Measurements from ENCODE around the gene ZNF445.

Gene ZNF445

DNA sequence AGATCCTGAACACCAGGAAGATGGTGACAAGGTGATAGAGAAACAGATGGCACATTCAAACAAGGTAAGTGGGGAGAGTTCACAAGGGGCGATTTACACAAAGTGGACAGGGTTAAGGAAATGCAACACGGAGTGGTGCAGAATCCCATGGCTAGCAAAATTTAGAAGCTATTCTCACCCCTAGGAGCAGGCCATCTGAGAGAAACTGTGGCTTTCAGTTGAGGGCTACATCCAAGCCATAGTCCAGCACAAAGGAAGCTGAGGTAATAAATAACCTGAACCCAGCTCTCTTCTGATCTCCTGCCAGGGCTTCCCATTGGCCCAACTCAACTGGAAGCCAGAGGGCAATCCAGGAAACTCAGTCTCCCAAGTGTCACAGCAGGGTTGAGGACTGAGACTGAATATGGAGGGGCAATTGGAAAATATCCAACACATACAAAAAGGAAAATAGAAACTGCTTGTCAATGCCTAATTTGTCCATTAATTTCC is 1.2 kb upstream of the ZNF445 start:
- Histone ChIP-seq H2AK5ac (ENCODE audit: low read length) (no peak overlapping the region), H3K79me2 (ENCODE audit: control insufficient read depth, insufficient read depth, low read length, poor library complexity) (no peaks in the 10 kb centered on the region), H4K12ac (ENCODE audit: low read depth, low read length) (no peak overlapping the region), H3K4me1 (ENCODE audit: control insufficient read depth in 1 of 2, insufficient read depth in 2 of 2, low read length in 2 of 2) (peaks cover 2 to 14% of the 10 kb centered on the region in 2 experiments), H3K4me3 (ENCODE audit: low read depth, low read length) (no peak overlapping the region), H3K14ac (ENCODE audit: low read length) (no peak overlapping the region), H4K91ac (ENCODE audit: low read depth, low read length) (no peak overlapping the region), H4K8ac (ENCODE audit: low read depth, low read length) (no peak overlapping the region), H3K27me3 (ENCODE audit: insufficient read depth, low read length) (no peaks in the 10 kb centered on the region), H3K27ac (ENCODE audit: low read depth, low read length) (no peak overlapping the region), H3K9me3 (ENCODE audit: insufficient read depth, low read depth, low read length) (no peaks in the 10 kb centered on the region), H3K4me2 (ENCODE audit: low read length) (no peak overlapping the region), H2BK120ac (ENCODE audit: insufficient read depth, low read length, poor library complexity) (no peak overlapping the region), H2AFZ (ENCODE audit: insufficient read depth, low read length, poor library complexity) (no peak overlapping the region), H2BK12ac (ENCODE audit: low read length) (no peak overlapping the region), H3K23ac (ENCODE audit: low read length) (no peak overlapping the region), H3K4ac (ENCODE audit: low read depth, low read length) (no peak overlapping the region), H3K36me3 (ENCODE audit: control insufficient read depth in 1 of 2, insufficient read depth in 2 of 2, low read length in 2 of 2) (peaks cover 0 to 2% of the 10 kb centered on the region in 2 experiments), H3K18ac (ENCODE audit: low read length) (no peak overlapping the region), H3K79me1 (ENCODE audit: low read length) (peaks cover 3% of the 10 kb centered on the region), H3K9ac (ENCODE audit: low read length) (no peak overlapping the region), H2BK5ac (ENCODE audit: low read depth, low read length, poor library complexity) (no peak overlapping the region)
- no peak for DNase-seq
- no CpG with 5 or more reads among the region's 2 CpGs for WGBS (ENCODE audit: extremely low coverage, insufficient coverage, insufficient read length)

GRCh38 chr3:44478055-44478468 is 592 bp upstream of the ZNF445 start:
- no peak for DNase-seq
- Histone ChIP-seq H3K36me3 (ENCODE audit: control insufficient read depth in 1 of 2, insufficient read depth in 2 of 2, low read length in 2 of 2) (peaks cover 0 to 2% of the 10 kb centered on the region in 2 experiments), H2AFZ (ENCODE audit: insufficient read depth, low read length, poor library complexity) (peak overlapping the region; percentile 62), H2BK5ac (ENCODE audit: low read depth, low read length, poor library complexity) (no peak overlapping the region), H3K4me2 (ENCODE audit: low read length) (peak overlapping the region; percentile 66), H3K9ac (ENCODE audit: low read length) (peak overlapping the region; percentile 9), H3K9me3 (ENCODE audit: insufficient read depth, low read depth, low read length) (no peaks in the 10 kb centered on the region), H4K12ac (ENCODE audit: low read depth, low read length) (peak overlapping the region; percentile 56), H3K79me2 (ENCODE audit: control insufficient read depth, insufficient read depth, low read length, poor library complexity) (no peaks in the 10 kb centered on the region), H3K79me1 (ENCODE audit: low read length) (peaks cover 3% of the 10 kb centered on the region), H2AK5ac (ENCODE audit: low read length) (no peak overlapping the region), H3K4me3 (ENCODE audit: low read depth, low read length) (peak overlapping the region; percentile 77), H3K14ac (ENCODE audit: low read length) (peak overlapping the region; percentile 23), H3K18ac (ENCODE audit: low read length) (peak overlapping the region; percentile 18), H3K27ac (ENCODE audit: low read depth, low read length) (no peak overlapping the region), H3K4me1 (ENCODE audit: control insufficient read depth in 1 of 2, insufficient read depth in 2 of 2, low read length in 2 of 2) (peaks cover 2 to 12% of the 10 kb centered on the region in 2 experiments), H2BK120ac (ENCODE audit: insufficient read depth, low read length, poor library complexity) (peak overlapping the region; percentile 26), H3K4ac (ENCODE audit: low read depth, low read length) (peak overlapping the region; percentile 5), H4K8ac (ENCODE audit: low read depth, low read length) (peak overlapping the region; percentile 67), H3K27me3 (ENCODE audit: insufficient read depth, low read length) (no peaks in the 10 kb centered on the region), H3K23ac (ENCODE audit: low read length) (no peak overlapping the region), H2BK12ac (ENCODE audit: low read length) (peak overlapping the region; percentile 23), H4K91ac (ENCODE audit: low read depth, low read length) (peak overlapping the region; percentile 4)
- no CpG with 5 or more reads among the region's 4 CpGs for WGBS (ENCODE audit: extremely low coverage, insufficient coverage, insufficient read length)

DNA sequence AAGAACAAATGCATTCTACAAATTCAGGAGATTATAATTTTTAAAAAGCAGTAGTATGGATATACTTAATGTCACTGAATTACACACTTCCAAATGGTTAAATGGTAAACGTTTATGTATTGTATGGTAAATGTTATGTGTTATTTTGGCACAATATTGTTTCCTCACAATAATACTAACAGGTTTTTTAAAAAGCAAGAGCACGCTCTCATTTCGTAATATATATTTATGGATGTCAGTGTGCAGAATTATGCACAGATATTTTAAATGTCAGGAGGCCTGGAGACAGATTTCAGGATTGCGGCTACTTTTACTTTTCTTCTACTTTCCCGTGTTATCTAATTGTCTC is 533 bp downstream of the ZNF445 start:
- no peak overlapping the region for H3K4ac ChIP-seq (ENCODE audit: low read depth, low read length)
- peaks cover 0 to 2% of the 10 kb centered on the region in 2 experiments for H3K36me3 ChIP-seq (ENCODE audit: control insufficient read depth in 1 of 2, insufficient read depth in 2 of 2, low read length in 2 of 2)
- H3K79me1 ChIP-seq (ENCODE audit: low read length), result peaks cover 3% of the 10 kb centered on the region
- H2AK5ac ChIP-seq (ENCODE audit: low read length), result no peak overlapping the region
- peak overlapping the region; percentile 77 for H3K4me3 ChIP-seq (ENCODE audit: low read depth, low read length)
- H3K14ac ChIP-seq (ENCODE audit: low read length), result no peak overlapping the region
- H3K79me2 ChIP-seq (ENCODE audit: control insufficient read depth, insufficient read depth, low read length, poor library complexity), result no peaks in the 10 kb centered on the region
- H3K9ac ChIP-seq (ENCODE audit: low read length), result peak overlapping the region; percentile 38
- no peak overlapping the region for H3K27ac ChIP-seq (ENCODE audit: low read depth, low read length)
- H3K23ac ChIP-seq (ENCODE audit: low read length), result no peak overlapping the region
- H2AFZ ChIP-seq (ENCODE audit: insufficient read depth, low read length, poor library complexity), result no peak overlapping the region
- no peaks in the 10 kb centered on the region for H3K27me3 ChIP-seq (ENCODE audit: insufficient read depth, low read length)
- no peak for DNase-seq
- H3K4me1 ChIP-seq (ENCODE audit: control insufficient read depth in 1 of 2, insufficient read depth in 2 of 2, low read length in 2 of 2), result peaks cover 0 to 8% of the 10 kb centered on the region in 2 experiments
- no peak overlapping the region for H4K12ac ChIP-seq (ENCODE audit: low read depth, low read length)
- H2BK12ac ChIP-seq (ENCODE audit: low read length), result no peak overlapping the region
- no peak overlapping the region for H2BK120ac ChIP-seq (ENCODE audit: insufficient read depth, low read length, poor library complexity)
- no peak overlapping the region for H3K18ac ChIP-seq (ENCODE audit: low read length)
- no peak overlapping the region for H4K91ac ChIP-seq (ENCODE audit: low read depth, low read length)
- WGBS (ENCODE audit: extremely low coverage, insufficient coverage, insufficient read length), result no CpG with 5 or more reads among the region's 5 CpGs
- H4K8ac ChIP-seq (ENCODE audit: low read depth, low read length), result no peak overlapping the region
- no peaks in the 10 kb centered on the region for H3K9me3 ChIP-seq (ENCODE audit: insufficient read depth, low read depth, low read length)
- peak overlapping the region; percentile 67 for H3K4me2 ChIP-seq (ENCODE audit: low read length)
- no peak overlapping the region for H2BK5ac ChIP-seq (ENCODE audit: low read depth, low read length, poor library complexity)

DNA sequence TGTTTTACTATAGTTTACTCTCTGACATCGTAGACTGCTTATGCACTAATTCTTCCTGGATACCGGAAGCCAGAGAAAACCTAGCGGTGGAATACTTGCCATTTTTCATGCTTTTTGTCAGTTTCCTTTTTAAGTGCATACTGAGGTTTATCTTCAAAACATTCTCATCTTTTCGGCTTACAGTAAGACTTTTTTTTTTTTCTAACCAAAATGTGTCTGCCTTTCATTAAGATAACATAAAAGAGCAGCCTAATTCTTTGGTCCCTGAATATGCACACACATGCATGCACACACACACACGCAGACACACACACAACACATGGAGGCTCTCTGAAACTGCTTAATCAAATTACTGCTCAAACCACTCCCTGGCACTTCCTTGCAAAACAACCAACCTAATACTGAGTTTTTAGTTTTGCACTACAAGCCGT is 1.3 kb downstream of the ZNF445 start:
- peaks cover 3% of the 10 kb centered on the region for H3K79me1 ChIP-seq (ENCODE audit: low read length)
- H3K23ac ChIP-seq (ENCODE audit: low read length), result no peak overlapping the region
- no peak overlapping the region for H4K8ac ChIP-seq (ENCODE audit: low read depth, low read length)
- peaks cover 0 to 8% of the 10 kb centered on the region in 2 experiments for H3K4me1 ChIP-seq (ENCODE audit: control insufficient read depth in 1 of 2, insufficient read depth in 2 of 2, low read length in 2 of 2)
- H3K9me3 ChIP-seq (ENCODE audit: insufficient read depth, low read depth, low read length), result no peaks in the 10 kb centered on the region
- H3K36me3 ChIP-seq (ENCODE audit: control insufficient read depth in 1 of 2, insufficient read depth in 2 of 2, low read length in 2 of 2), result peaks cover 0 to 2% of the 10 kb centered on the region in 2 experiments
- peak overlapping the region; percentile 70 for H3K4ac ChIP-seq (ENCODE audit: low read depth, low read length)
- no peak overlapping the region for H4K91ac ChIP-seq (ENCODE audit: low read depth, low read length)
- no peak overlapping the region for H2BK120ac ChIP-seq (ENCODE audit: insufficient read depth, low read length, poor library complexity)
- H3K27ac ChIP-seq (ENCODE audit: low read depth, low read length), result no peak overlapping the region
- H2BK5ac ChIP-seq (ENCODE audit: low read depth, low read length, poor library complexity), result no peak overlapping the region
- no peaks in the 10 kb centered on the region for H3K79me2 ChIP-seq (ENCODE audit: control insufficient read depth, insufficient read depth, low read length, poor library complexity)
- no peak overlapping the region for H3K14ac ChIP-seq (ENCODE audit: low read length)
- no peak overlapping the region for H3K18ac ChIP-seq (ENCODE audit: low read length)
- peak overlapping the region; percentile 67 for H3K4me2 ChIP-seq (ENCODE audit: low read length)
- no peak overlapping the region for H3K4me3 ChIP-seq (ENCODE audit: low read depth, low read length)
- DNase-seq, result peak; percentile 36 to 77
- H2AFZ ChIP-seq (ENCODE audit: insufficient read depth, low read length, poor library complexity), result no peak overlapping the region
- no peak overlapping the region for H3K9ac ChIP-seq (ENCODE audit: low read length)
- H2BK12ac ChIP-seq (ENCODE audit: low read length), result no peak overlapping the region
- no CpG with 5 or more reads among the region's 6 CpGs for WGBS (ENCODE audit: extremely low coverage, insufficient coverage, insufficient read length)
- H2AK5ac ChIP-seq (ENCODE audit: low read length), result no peak overlapping the region
- no peak overlapping the region for H4K12ac ChIP-seq (ENCODE audit: low read depth, low read length)
- no peaks in the 10 kb centered on the region for H3K27me3 ChIP-seq (ENCODE audit: insufficient read depth, low read length)
